ENCODE results near the gene FLCN.
"Not testable (repeated sequence)": the region's sequence is repeated elsewhere in the genome, so short reads cannot be mapped to it uniquely, and the experiment has no call there.

GRCh38 chr17:17184985-17185757 lies 51.8 kb downstream of the FLCN start:
- not testable (repeated sequence) for TF ChIP-seq CTCF (IDR thresholded peaks at IDR 0.05; ENCODE audit: low read depth, low read length); MAX (IDR thresholded peaks at IDR 0.05; ENCODE audit: low read depth, low read length); POLR2A (IDR thresholded peaks at IDR 0.05; ENCODE audit: extremely low read depth, insufficient read length); MYC (IDR thresholded peaks at IDR 0.05; ENCODE audit: low read depth, low read length)

Data from NB4 (cell line).